ENCODE measurements around the gene FCER2. TPM values are rescaled to one million over a fixed set of nuclear protein-coding genes. Genes with fewer than 3 reads are reported as not detected.

FCER2 gene
- total and polyA plus RNA-seq, 7 donors: 0.06 to 0.54 (median 0.22) TPM; not detected in 3

DNA sequence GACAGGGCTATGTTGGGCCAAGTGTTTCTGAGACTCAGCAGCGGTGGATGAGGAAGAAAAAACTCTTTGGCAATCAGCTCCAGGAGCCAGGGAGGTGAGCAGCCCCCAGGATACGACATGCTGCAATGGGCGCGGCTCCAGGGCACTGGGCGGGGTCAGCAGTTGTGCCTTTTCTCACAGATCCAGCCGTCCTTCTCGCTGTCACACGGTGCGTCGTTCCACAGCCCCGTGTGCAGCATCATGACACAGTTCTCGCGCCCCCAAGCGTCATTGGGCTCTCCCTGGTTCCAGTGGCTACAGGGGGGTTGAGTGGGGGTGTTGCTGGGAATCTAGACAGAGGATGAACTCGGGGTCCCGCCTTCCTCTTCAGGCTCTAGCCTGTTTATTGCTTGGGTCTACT is 27.3 kb upstream of the FCER2 start:
- Histone ChIP-seq H3K27me3 (ENCODE audit: insufficient read depth in 3 of 3, low read length in 2 of 3) (peaks cover 0 to 52% (median 19%) of the 10 kb centered on the region in 3 donors), H3K27ac (no peak overlapping the region), H3K36me3 (ENCODE audit: insufficient read depth in 1 of 2, low read depth in 1 of 2) (no peaks in the 10 kb centered on the region), H3K9me3 (no peaks in the 10 kb centered on the region), H3K4me3 (no peak overlapping the region), H3K4me1 (no peaks in the 10 kb centered on the region)
- TF ChIP-seq, protein P1, sequence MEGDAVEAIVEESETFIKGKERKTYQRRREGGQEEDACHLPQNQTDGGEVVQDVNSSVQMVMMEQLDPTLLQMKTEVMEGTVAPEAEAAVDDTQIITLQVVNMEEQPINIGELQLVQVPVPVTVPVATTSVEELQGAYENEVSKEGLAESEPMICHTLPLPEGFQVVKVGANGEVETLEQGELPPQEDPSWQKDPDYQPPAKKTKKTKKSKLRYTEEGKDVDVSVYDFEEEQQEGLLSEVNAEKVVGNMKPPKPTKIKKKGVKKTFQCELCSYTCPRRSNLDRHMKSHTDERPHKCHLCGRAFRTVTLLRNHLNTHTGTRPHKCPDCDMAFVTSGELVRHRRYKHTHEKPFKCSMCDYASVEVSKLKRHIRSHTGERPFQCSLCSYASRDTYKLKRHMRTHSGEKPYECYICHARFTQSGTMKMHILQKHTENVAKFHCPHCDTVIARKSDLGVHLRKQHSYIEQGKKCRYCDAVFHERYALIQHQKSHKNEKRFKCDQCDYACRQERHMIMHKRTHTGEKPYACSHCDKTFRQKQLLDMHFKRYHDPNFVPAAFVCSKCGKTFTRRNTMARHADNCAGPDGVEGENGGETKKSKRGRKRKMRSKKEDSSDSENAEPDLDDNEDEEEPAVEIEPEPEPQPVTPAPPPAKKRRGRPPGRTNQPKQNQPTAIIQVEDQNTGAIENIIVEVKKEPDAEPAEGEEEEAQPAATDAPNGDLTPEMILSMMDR (IDR thresholded peaks at IDR 0.05): no peak
- intact Hi-C loops (cut with DNase I): no loop called here
- WGBS, 3 donors: 13 to 14% (median 14%) methylated on average over 16 of the region's 16 CpGs
- ATAC-seq (no peak), DNase-seq (no peak)

DNA sequence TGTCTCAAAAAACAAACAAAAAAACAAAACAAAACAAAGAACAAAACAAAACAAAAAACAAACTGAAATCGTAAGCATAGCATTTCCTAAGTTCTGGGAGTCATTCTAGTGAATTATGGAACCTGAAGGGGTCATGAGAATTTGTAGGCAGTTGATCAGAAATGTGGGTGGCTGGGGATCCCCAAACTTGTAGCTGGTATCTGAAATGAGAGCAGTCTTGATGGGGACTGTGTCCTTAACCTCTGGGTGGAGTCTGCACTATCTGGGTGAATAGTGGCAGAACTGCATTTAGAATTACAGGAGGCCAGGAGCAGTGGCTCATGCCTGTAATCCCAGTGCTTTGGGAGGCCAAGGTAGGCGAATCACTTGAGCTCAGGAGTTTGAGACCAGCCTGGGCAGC is 23.9 kb upstream of the FCER2 start:
- WGBS, 3 donors: 39 to 50% (median 48%) methylated on average over 2 of the region's 2 CpGs
- Histone ChIP-seq H3K27ac (no peak overlapping the region), H3K4me3 (no peak overlapping the region), H3K4me1 (no peaks in the 10 kb centered on the region), H3K9me3 (no peaks in the 10 kb centered on the region), H3K27me3 (ENCODE audit: insufficient read depth in 3 of 3, low read length in 2 of 3) (peaks cover 0 to 47% (median 9%) of the 10 kb centered on the region in 3 donors), H3K36me3 (ENCODE audit: insufficient read depth in 1 of 2, low read depth in 1 of 2) (no peaks in the 10 kb centered on the region)
- intact Hi-C loops (cut with DNase I): no loop called here
- TF ChIP-seq, protein P1 (IDR thresholded peaks at IDR 0.05): no peak
- DNase-seq (no peak), ATAC-seq (no peak)

DNA sequence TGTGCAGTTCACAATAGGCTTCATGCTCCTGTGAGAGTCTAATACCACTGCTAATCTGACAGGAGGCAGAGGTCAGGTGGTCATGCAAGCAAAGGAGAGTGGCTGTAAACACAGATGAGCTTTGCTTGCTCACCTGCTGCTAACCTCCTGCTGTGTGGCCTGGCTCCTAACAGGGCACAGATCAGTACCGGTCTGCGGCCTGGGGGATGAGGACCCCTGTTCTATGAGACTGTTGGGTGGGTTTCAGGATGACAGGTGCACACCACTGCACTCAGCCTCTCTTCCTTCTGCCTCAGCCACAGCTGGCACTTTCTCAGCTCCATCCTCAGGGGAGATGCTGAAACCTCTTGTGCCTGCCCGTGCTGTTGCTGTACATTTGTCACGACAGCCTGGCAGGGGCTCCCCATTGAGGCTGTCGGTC is 20.3 kb upstream of the FCER2 start:
- TF ChIP-seq, protein P1 (IDR thresholded peaks at IDR 0.05): no peak
- intact Hi-C loops (cut with DNase I): no loop called here
- no peaks in the 10 kb centered on the region for H3K36me3 ChIP-seq (ENCODE audit: insufficient read depth in 1 of 2, low read depth in 1 of 2)
- ATAC-seq (no peak), DNase-seq (no peak)
- 27 to 37% (median 33%) methylated on average over 5 of the region's 5 CpGs for WGBS, 3 donors
- no peak overlapping the region for H3K4me3 ChIP-seq
- H3K27ac ChIP-seq: no peak overlapping the region
- H3K9me3 ChIP-seq: no peaks in the 10 kb centered on the region
- peaks cover 0 to 18% (median 0%) of the 10 kb centered on the region in 3 donors for H3K27me3 ChIP-seq (ENCODE audit: insufficient read depth in 3 of 3, low read length in 2 of 3)
- H3K4me1 ChIP-seq: no peaks in the 10 kb centered on the region

DNA sequence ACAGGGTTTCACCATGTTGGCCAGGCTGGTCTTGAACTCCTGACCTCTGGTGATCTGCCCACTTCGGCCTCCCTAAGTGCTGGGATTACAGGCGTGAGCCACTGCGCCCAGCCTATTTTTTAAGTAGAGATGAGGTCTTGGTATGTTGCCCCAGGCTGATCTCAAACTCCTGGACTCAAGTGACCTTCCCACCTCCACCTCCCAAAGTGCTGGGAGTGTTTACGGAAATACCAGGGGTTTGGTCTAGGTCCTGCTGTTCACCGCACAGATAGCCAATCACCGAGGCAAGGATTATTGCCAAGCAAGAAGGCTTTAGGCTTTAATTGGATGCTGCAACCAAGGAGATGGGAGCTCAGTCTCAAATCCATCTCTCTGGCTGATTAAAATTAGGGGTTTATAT is 18.4 kb upstream of the FCER2 start:
- no peak for ATAC-seq

More for the DNA sequence above, 18.4 kb upstream of the FCER2 start:
- Histone ChIP-seq H3K27me3 (ENCODE audit: insufficient read depth in 3 of 3, low read length in 2 of 3) (peaks cover 0 to 13% (median 0%) of the 10 kb centered on the region in 3 donors), H3K36me3 (ENCODE audit: insufficient read depth in 1 of 2, low read depth in 1 of 2) (no peaks in the 10 kb centered on the region), H3K4me3 (no peak overlapping the region), H3K4me1 (no peaks in the 10 kb centered on the region), H3K9me3 (peaks cover 6% of the 10 kb centered on the region), H3K27ac (no peak overlapping the region)
- TF ChIP-seq, protein P1 (IDR thresholded peaks at IDR 0.05): no peak
- no peak for DNase-seq
- 77 to 82% (median 79%) methylated on average over 6 of the region's 6 CpGs for WGBS, 3 donors
- intact Hi-C loops (cut with DNase I): no loop called here

Data from psoas muscle (tissue), 8 donors.